ENCODE measurements around the gene RBL2. TPM values are rescaled to one million over a fixed set of nuclear protein-coding genes. Genes with fewer than 3 reads are reported as not detected.

RBL2 gene
- total RNA-seq, 1 experiment from 2014 or later, result 33.4 TPM

- no peaks in the 10 kb centered on the region for H4K20me1 ChIP-seq (ENCODE audit: insufficient read depth)
- intact Hi-C loops (cut with micrococcal nuclease), result loop anchor here (5.0 kb wide), 1 partner anchor 449 kb away; the partner anchor contains the start of genes CHD9 and CHD9NB
- H3K36me3 ChIP-seq (ENCODE audit: control insufficient read depth in 1 of 2, insufficient read depth in 2 of 2, low read length in 2 of 2), result peaks cover 4 to 10% of the 10 kb centered on the region in 2 experiments; a peak in 3 of 4 replicates
- RAD21 ChIA-PET (ENCODE audit: low non-redundant PET in 1 of 2, low total read pairs in 2 of 2, uncharacterized antibody in 2 of 2, unreplicated experiment in 2 of 2), result no interaction called here
- no peaks in the 10 kb centered on the region for H3K27me3 ChIP-seq (ENCODE audit: insufficient read depth, low read length)
- H3K4me1 ChIP-seq (ENCODE audit: control insufficient read depth in 1 of 2, insufficient read depth in 2 of 2, low read length in 2 of 2), result peaks cover 15 to 24% of the 10 kb centered on the region in 2 experiments; a peak in 3 of 4 replicates
- no peak overlapping the region for H2AFZ ChIP-seq (ENCODE audit: low read depth, low read length, poor library complexity, severe bottlenecking)
- TF ChIP-seq SRF (IDR thresholded peaks at IDR 0.05; ENCODE audit: low read depth) (no peak), EZH2phosphoT487 (IDR thresholded peaks at IDR 0.05; ENCODE audit: borderline replicate concordance) (no peak), MAX (IDR thresholded peaks at IDR 0.05) (no peak), REST (IDR thresholded peaks at IDR 0.05; ENCODE audit: low read depth) (no peak), TCF7L2 (IDR thresholded peaks at IDR 0.05; ENCODE audit: borderline replicate concordance, extremely low read depth, insufficient read depth, insufficient read length) (no peak), POLR2AphosphoS5 (IDR thresholded peaks at IDR 0.05; ENCODE audit: low read depth, low read length) (no peak)
- CTCF ChIA-PET, result interaction anchor here (1.3 kb wide), 1 partner anchor 9 kb away, joined by 3 read pairs; no protein-coding TSS in a partner anchor
- no peak overlapping the region for H3K9ac ChIP-seq (ENCODE audit: low read length)
- peak overlapping the region; percentile 90 for H3K4me2 ChIP-seq (ENCODE audit: low read length)
- no TSS peak for BruUV-seq (replicated peaks)
- H3K27ac ChIP-seq (ENCODE audit: low read depth, low read length), result no peak overlapping the region
- POLR2A ChIA-PET, result no interaction called here
- no peaks in the 10 kb centered on the region for H3K9me2 ChIP-seq (ENCODE audit: insufficient read depth)
- H3K79me2 ChIP-seq (ENCODE audit: insufficient read depth, low read length), result no peaks in the 10 kb centered on the region
- no peaks in the 10 kb centered on the region for H3K9me3 ChIP-seq (ENCODE audit: control insufficient read depth in 1 of 2, insufficient read depth in 1 of 2, low read depth in 1 of 2, low read length in 2 of 2)
- peak overlapping the region; percentile 72 to 79; a peak in 3 of 4 replicates for H3K4me3 ChIP-seq (replicated peaks in 1 of 2; ENCODE audit: low read depth in 1 of 2, low read length in 2 of 2)
- DNase-seq (ENCODE audit: low read depth, low spot score), result no peak
- no peak for ATAC-seq
Observed at GRCh38 chr16:53501216-53501859, 67.1 kb downstream of the RBL2 start.
